Skeletal muscle tissue (tissue), 4 donors: ENCODE results near the gene GORAB. TPM values are rescaled to one million over a fixed set of nuclear protein-coding genes. Genes with fewer than 3 reads are reported as not detected.

ENCODE experiments used
- H3K27ac ChIP-seq: one replicate; pipeline ENCODE4 v1.7.0; 2013; ENCODE audit warnings: mild to moderate bottlenecking, low read depth, low read length, inconsistent platforms
- H3K27me3 ChIP-seq, 3 donors: one replicate each; pipeline ENCODE4 v1.7.0; 2013; ENCODE audit warnings: low read length in 3 of 3; ENCODE audit not compliant: control insufficient read depth in 3 of 3, insufficient read depth in 3 of 3
- H3K36me3 ChIP-seq, 3 donors: one replicate each; pipeline ENCODE4 v1.7.0; 2013; ENCODE audit warnings: low read length in 3 of 3; ENCODE audit not compliant: control insufficient read depth in 3 of 3, insufficient read depth in 3 of 3
- H3K4me1 ChIP-seq, 3 donors: one replicate each; pipeline ENCODE4 v1.7.0; 2013; ENCODE audit warnings: low read length in 3 of 3, mild to moderate bottlenecking in 3 of 3; ENCODE audit not compliant: control insufficient read depth in 3 of 3, insufficient read depth in 3 of 3
- H3K4me3 ChIP-seq, 3 donors: one replicate each; pipeline ENCODE4 v1.7.0; 2013; ENCODE audit warnings: low read length in 3 of 3
- H3K9ac ChIP-seq, 3 donors: one replicate each; pipeline ENCODE4 v1.7.0; 2013; ENCODE audit warnings: low read length in 3 of 3, mild to moderate bottlenecking in 3 of 3, moderate library complexity in 2 of 3, low read depth in 1 of 3
- H3K9me3 ChIP-seq, 3 donors: one replicate each; pipeline ENCODE4 v1.7.0; 2013; ENCODE audit warnings: low read length in 3 of 3; ENCODE audit not compliant: control insufficient read depth in 3 of 3
- total RNA-seq: library from RNA; depleted of rRNA; stranded (reverse); fragments of >200 nt; gene quantifications from one replicate; pipeline ENCODE4 v1.2.3, GENCODE V29; 2014
- donor health status: Osteomylitis.

GORAB gene
- total RNA-seq, 1 donor from 2014 or later, result 9.4 TPM

GRCh38 chr1:170601866-170602265 lies 69.9 kb downstream of the GORAB start:
- no peaks in the 10 kb centered on the region for H3K36me3 ChIP-seq
- no peaks in the 10 kb centered on the region for H3K9me3 ChIP-seq
- no peaks in the 10 kb centered on the region for H3K4me1 ChIP-seq
- no peak overlapping the region for H3K9ac ChIP-seq
- H3K4me3 ChIP-seq, result no peak overlapping the region
- H3K27me3 ChIP-seq, result no peaks in the 10 kb centered on the region
- H3K27ac ChIP-seq, result no peak overlapping the region

Other genes with a start within 250 kb of the GORAB start
- gene PRRX1, start 132.0 kb downstream of the GORAB start, total RNA-seq, result 127 TPM